Adrenal gland (tissue), 5 donors: ENCODE measurements around the gene MSRB1.

ENCODE experiments used
- CTCF ChIP-seq, 6 experiments: fragments of 450-650 bp in 4 of 6; fragments of 200-600 bp in 2 of 6; sonication (generic) in 1 of 6; IDR thresholded peaks; 1 replicate in 5 of 6; 2 replicates in 1 of 6; pipeline versions ENCODE4 v1.5.1 to v1.8.0; 2016 to 2021; ENCODE audit warnings: antibody characterized with exemption in 6 of 6, mild to moderate bottlenecking in 2 of 6, moderate library complexity in 1 of 6
- POLR2A ChIP-seq, 2 donors: fragments of 450-650 bp; IDR thresholded peaks; one replicate each; pipeline ENCODE4 v1.6.1; 2017; ENCODE audit warnings: antibody characterized with exemption in 2 of 2, mild to moderate bottlenecking in 2 of 2, moderate library complexity in 1 of 2
- donor health status: DM: no; HTN: no; CAD: no.

- TF ChIP-seq CTCF (IDR thresholded peaks at IDR 0.05) (no peak), POLR2A (IDR thresholded peaks at IDR 0.05) (no peak)
Observed at GRCh38 chr16:1914988-1915387, 28.0 kb downstream of the MSRB1 start.
